ENCODE measurements around the gene GMDS.

DNA sequence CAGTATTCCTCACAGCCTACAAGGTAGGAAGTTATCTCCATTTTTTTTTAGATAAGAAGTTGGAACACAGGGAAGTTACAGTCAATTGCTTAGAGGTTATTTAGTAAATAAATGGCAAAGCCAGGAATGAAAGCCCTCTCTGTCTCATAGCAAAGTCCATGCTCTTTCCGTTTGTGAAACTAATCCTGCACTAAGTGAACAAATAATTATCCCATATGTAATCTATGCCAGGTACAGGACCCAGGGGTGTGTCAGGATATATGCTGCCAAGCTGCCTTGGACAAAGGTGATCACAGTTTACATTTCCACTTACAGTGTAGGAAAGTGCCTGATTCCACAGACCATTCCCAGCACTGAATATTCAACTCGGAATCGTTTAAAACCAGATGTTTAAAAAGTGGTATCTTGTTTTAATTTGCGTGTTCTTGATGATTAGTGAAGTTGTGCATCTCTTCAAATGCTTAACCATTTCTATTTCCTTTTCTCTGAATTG, 13.6 kb upstream of the GMDS start:
- TF ChIP-seq, protein P1, sequence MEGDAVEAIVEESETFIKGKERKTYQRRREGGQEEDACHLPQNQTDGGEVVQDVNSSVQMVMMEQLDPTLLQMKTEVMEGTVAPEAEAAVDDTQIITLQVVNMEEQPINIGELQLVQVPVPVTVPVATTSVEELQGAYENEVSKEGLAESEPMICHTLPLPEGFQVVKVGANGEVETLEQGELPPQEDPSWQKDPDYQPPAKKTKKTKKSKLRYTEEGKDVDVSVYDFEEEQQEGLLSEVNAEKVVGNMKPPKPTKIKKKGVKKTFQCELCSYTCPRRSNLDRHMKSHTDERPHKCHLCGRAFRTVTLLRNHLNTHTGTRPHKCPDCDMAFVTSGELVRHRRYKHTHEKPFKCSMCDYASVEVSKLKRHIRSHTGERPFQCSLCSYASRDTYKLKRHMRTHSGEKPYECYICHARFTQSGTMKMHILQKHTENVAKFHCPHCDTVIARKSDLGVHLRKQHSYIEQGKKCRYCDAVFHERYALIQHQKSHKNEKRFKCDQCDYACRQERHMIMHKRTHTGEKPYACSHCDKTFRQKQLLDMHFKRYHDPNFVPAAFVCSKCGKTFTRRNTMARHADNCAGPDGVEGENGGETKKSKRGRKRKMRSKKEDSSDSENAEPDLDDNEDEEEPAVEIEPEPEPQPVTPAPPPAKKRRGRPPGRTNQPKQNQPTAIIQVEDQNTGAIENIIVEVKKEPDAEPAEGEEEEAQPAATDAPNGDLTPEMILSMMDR (IDR thresholded peaks at IDR 0.05; ENCODE audit: extremely low read depth in 1 of 2, insufficient read depth in 1 of 2, low read depth in 1 of 2, low read length in 2 of 2): no peak
- TF ChIP-seq EZH2 (IDR thresholded peaks at IDR 0.05; ENCODE audit: borderline replicate concordance, low read depth, low read length, severe bottlenecking) (no peak), POLR2A (IDR thresholded peaks at IDR 0.05; ENCODE audit: low read depth, low read length) (no peak), POLR2AphosphoS5 (IDR thresholded peaks at IDR 0.05; ENCODE audit: insufficient read depth, low read depth, low read length) (no peak), GATA2 (IDR thresholded peaks at IDR 0.05; ENCODE audit: insufficient read depth, insufficient read length, low read depth, low read length) (no peak), FOS (IDR thresholded peaks at IDR 0.05; ENCODE audit: borderline replicate concordance, insufficient read depth, low read length) (no peak), MYC (IDR thresholded peaks at IDR 0.05; ENCODE audit: low read depth, low read length) (no peak), JUN (IDR thresholded peaks at IDR 0.05; ENCODE audit: borderline replicate concordance, insufficient read depth, insufficient read length, low read depth) (no peak)
- TF ChIP-seq, protein P2, sequence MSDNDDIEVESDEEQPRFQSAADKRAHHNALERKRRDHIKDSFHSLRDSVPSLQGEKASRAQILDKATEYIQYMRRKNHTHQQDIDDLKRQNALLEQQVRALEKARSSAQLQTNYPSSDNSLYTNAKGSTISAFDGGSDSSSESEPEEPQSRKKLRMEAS (IDR thresholded peaks at IDR 0.05; ENCODE audit: insufficient read depth, insufficient read length): no peak

Data from endothelial cell of umbilical vein (primary cell).